ENCODE measurements around the gene ASB2. TPM values are rescaled to one million over a fixed set of nuclear protein-coding genes. Genes with fewer than 3 reads are reported as not detected.

ASB2 gene
- total and polyA plus RNA-seq, 2 of the 13 experiments (the other 11 are each of a cell fraction or from before 2014, with no cell fraction given): 0.82 to 4.1 TPM

- Histone ChIP-seq H3K4me3 (replicated peaks in 1 of 3; ENCODE audit: insufficient read depth in 1 of 3, low read depth in 2 of 3, low read length in 3 of 3) (no peak overlapping the region), H3K27me3 (ENCODE audit: control insufficient read depth in 1 of 2, insufficient read depth in 2 of 2, low read length in 2 of 2) (peaks cover 12 to 69% of the 10 kb centered on the region in 2 experiments), H2AFZ (ENCODE audit: low read length) (no peak overlapping the region), H3K4me1 (ENCODE audit: insufficient read depth, low read length) (peaks cover 41% of the 10 kb centered on the region), H3K36me3 (replicated peaks in 1 of 2; ENCODE audit: control insufficient read depth in 1 of 2, insufficient read depth in 2 of 2, low read length in 2 of 2) (no peaks in the 10 kb centered on the region; a peak in 1 of 5 replicates), H3K9ac (ENCODE audit: insufficient read depth, low read depth, low read length) (no peak overlapping the region), H3K79me2 (ENCODE audit: insufficient read depth, low read length) (no peaks in the 10 kb centered on the region), H3K9me3 (ENCODE audit: low read length) (no peaks in the 10 kb centered on the region), H4K20me1 (ENCODE audit: insufficient read depth, low read length) (no peaks in the 10 kb centered on the region), H3K27ac (ENCODE audit: extremely low read length, insufficient read depth, low read length) (no peak overlapping the region), H3K4me2 (ENCODE audit: low read depth, low read length) (no peak overlapping the region)
- FAIRE-seq (no peak), ATAC-seq (no peak), DNase-seq (ENCODE audit: low spot score) (no peak)
- in situ Hi-C loops (cut with HindIII; ENCODE audit: extremely low pct_ligation_motif_present, low pct_unique_long_range_greater_than_20kb) (no loop called here), intact Hi-C loops (cut with micrococcal nuclease; ENCODE audit: unreplicated experiment) (no loop called here)
- ChIA-PET POLR2A (no interaction called here), CTCF (ENCODE audit: low intra/inter-chr PET ratio, low total read pairs) (no interaction called here)
- WGBS (ENCODE audit: low lambda C conversion rate): 47% methylated on average over 9 of the region's 9 CpGs
- BruUV-seq (replicated peaks): no TSS peak
- no peak for TF ChIP-seq HNF1A (IDR thresholded peaks at IDR 0.05; ENCODE audit: low read depth)
- no peak for TF ChIP-seq HNF1A (CRISPR knock-in tag; IDR thresholded peaks at IDR 0.05; ENCODE audit: borderline replicate concordance)
- no peak for TF ChIP-seq GMEB2 (CRISPR knock-in tag; IDR thresholded peaks at IDR 0.05; ENCODE audit: low read depth)
- TF ChIP-seq ETV5 (CRISPR knock-in tag; IDR thresholded peaks at IDR 0.05; ENCODE audit: borderline replicate concordance): no peak
- no peak for TF ChIP-seq ZNF24 (IDR thresholded peaks at IDR 0.05)
- no peak for TF ChIP-seq SNAPC2 (CRISPR knock-in tag; IDR thresholded peaks at IDR 0.05)
These were observed 436 bp downstream of the ASB2 start for GRCh38 chr14:93975791-93976476.
